BE2C (cell line): Measurements from ENCODE around the gene PJVK.
A peak's percentile ranks its signal among the peaks of the same experiment; 100 is the strongest.

Experiments used
- DNase-seq: peaks from one replicate; pipeline ENCODE4 v3.0.0-alpha.2; 2020
- H3K27me3 ChIP-seq: fragments of 250-450 bp; sonication (Bioruptor Pico); 2 replicates; pipeline ENCODE4 v1.5.1; 2020; ENCODE audit warnings: mild to moderate bottlenecking
- H3K36me3 ChIP-seq: fragments of 250-450 bp; sonication (Bioruptor Pico); 2 replicates; pipeline ENCODE4 v1.5.1; 2020; ENCODE audit warnings: mild to moderate bottlenecking
- H3K4me1 ChIP-seq: fragments of 250-450 bp; sonication (Bioruptor Pico); 2 replicates; pipeline ENCODE4 v1.5.1; 2020
- H3K4me3 ChIP-seq: 2 replicates; pipeline ENCODE4 v1.5.1; 2011; ENCODE audit warnings: low read depth, low read length
- H3K9me3 ChIP-seq: fragments of 250-450 bp; sonication (Bioruptor Pico); 2 replicates; pipeline ENCODE4 v1.5.1; 2020
- TF ChIP-seq, protein P1 (sequence below): IDR thresholded peaks from 2 replicates; pipeline ENCODE4 v1.5.1; 2012; ENCODE audit warnings: mild to moderate bottlenecking, low read depth, low read length

Gene PJVK

DNA sequence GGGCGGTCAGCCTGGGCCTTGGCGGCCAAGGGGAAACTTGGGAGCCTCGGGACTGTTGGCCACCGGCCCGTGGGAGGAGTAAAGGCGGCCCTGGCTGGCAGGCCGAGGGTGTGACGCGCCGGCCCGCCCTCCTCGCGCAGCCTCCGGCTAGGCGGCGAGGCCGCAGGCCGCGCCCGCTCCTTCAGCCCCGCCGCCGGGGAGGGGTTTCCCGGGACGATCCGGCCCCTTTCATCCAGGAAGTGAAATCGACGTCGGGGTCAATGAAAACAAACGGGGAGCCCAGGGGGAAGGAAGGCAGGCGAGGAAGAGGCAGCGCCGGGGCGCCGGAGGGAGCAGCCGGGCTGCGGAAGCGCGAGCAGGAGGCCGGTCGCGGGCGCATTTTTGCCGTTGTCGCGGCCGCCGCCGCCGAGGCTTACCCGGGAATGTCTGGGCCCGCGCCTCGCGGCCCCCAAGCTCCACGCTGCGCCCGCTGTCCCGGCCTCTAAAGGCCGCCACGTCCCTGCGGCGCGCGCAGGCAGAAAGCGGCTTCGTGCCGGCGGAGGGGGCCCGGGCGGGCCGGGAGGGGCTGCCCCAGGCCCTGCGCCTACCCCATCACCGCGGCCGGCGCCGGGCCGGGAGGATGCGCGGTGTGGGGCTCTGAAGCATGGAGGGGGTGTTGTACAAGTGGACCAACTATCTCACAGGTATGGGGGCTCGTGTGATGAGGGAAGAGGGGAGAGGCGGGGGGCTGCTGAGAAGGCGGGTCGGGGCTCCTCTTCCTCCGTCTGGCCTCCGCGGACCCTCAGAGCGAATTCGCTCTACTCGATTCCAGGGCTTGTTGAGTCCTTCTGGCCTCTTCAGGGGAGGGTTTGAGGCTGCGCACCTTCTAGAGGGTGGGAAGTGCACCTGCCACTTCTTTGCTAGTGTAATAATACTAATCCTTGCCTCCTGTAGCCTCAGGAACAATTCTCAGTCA, 29.3 kb downstream of the PJVK start, which contains the start of gene PLEKHA3:
Gene PLEKHA3, plus strand, starts transcription at position 231 of the 955 bp plus-strand sequence. Its CDS starts 413 bp downstream, at position 644.
- peaks cover 4% of the 10 kb centered on the region; the same call in 1 of the 2 replicates for H3K4me1 ChIP-seq
- peak; percentile 91 for DNase-seq
- no peaks in the 10 kb centered on the region for H3K27me3 ChIP-seq
- H3K9me3 ChIP-seq, result no peaks in the 10 kb centered on the region
- H3K4me3 ChIP-seq, result peak within 1 kb of the TSS; percentile 63
- H3K36me3 ChIP-seq, result no peaks in the 10 kb centered on the region
- TF ChIP-seq, protein P1, sequence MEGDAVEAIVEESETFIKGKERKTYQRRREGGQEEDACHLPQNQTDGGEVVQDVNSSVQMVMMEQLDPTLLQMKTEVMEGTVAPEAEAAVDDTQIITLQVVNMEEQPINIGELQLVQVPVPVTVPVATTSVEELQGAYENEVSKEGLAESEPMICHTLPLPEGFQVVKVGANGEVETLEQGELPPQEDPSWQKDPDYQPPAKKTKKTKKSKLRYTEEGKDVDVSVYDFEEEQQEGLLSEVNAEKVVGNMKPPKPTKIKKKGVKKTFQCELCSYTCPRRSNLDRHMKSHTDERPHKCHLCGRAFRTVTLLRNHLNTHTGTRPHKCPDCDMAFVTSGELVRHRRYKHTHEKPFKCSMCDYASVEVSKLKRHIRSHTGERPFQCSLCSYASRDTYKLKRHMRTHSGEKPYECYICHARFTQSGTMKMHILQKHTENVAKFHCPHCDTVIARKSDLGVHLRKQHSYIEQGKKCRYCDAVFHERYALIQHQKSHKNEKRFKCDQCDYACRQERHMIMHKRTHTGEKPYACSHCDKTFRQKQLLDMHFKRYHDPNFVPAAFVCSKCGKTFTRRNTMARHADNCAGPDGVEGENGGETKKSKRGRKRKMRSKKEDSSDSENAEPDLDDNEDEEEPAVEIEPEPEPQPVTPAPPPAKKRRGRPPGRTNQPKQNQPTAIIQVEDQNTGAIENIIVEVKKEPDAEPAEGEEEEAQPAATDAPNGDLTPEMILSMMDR, result no peak

DNA sequence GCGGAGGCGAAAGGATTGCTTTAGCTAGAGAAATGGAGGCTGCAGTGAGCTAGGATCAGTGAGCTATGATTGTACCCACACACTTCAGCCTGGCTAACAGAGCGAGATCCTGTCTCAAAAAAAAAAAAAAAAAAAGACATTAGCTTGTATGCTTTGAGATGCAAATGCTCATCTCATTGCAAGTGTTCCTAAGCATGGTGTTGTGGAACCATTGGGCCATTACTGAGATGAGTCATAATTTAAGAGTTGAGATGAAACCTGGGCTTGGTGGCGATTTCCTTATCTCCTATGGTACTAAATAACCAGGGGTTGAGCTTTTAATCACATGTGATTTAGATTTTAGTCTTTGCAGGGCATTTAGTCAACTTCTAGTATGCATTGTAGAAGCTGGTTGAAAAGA, 31.3 kb downstream of the PJVK start:
- no peak for DNase-seq
- Histone ChIP-seq H3K9me3 (no peaks in the 10 kb centered on the region), H3K36me3 (no peaks in the 10 kb centered on the region), H3K4me3 (no peak overlapping the region; the same call in 1 of the 2 replicates), H3K27me3 (no peaks in the 10 kb centered on the region), H3K4me1 (peaks cover 4% of the 10 kb centered on the region; the same call in 1 of the 2 replicates)
- TF ChIP-seq, protein P1, result no peak

DNA sequence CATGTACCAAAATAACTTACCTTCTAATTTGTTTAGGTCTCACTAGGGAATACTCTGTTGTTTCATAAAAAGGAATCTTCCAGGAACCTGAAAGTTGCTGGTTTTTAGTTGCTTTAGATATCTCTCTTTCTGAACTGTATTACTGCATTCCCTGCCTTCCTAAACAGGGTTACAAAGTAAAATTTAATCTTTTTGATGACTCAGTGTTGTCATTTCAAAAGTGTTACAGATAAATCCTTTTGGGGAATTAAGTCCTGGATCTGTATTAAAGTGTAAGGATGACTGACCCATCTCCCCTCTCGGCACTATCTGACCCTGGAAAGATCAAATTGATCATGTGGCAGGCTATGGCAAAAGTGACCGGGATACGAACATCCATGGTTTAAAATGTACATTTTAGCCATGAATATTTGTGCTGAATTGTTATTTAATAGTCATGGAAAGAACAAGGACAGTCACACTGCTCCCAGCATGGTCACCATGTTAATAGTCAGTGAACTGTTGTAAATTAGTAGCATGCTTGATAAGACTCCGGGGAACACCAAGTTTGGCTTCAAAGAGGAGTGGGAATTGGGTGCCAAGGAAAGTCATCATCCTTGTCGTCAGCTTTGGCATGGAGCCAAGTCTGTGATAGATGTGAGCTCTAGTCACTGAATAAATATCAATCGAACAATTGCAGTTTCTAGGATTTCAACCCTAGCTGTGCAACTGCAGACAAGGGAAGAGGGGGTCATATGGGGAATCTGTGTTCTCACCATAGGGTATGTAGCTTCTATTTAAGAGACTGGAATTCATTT, 33.3 kb downstream of the PJVK start:
- Histone ChIP-seq H3K4me3 (no peak overlapping the region), H3K4me1 (peaks cover 3% of the 10 kb centered on the region; the same call in 1 of the 2 replicates)
- DNase-seq, result peak; percentile 34

DNA sequence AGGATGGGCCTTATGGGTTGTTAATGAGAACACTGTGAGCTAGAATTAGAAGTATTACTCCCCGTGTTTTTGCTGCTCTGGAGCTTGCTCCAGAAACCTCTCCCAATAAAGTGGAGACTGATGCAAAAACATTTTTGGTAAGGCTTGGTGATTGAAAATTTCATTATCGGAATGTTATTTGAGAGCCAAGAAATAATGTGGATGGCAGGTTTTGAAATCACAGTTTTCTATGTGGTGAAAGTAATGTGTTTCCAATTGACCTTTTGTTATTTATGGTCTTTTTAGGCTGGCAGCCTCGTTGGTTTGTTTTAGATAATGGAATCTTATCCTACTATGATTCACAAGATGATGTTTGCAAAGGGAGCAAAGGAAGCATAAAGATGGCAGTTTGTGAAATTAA, 34.2 kb downstream of the PJVK start:
- no peak for DNase-seq
- Histone ChIP-seq H3K4me1 (no peaks in the 10 kb centered on the region), H3K9me3 (no peaks in the 10 kb centered on the region), H3K36me3 (no peaks in the 10 kb centered on the region), H3K27me3 (no peaks in the 10 kb centered on the region), H3K4me3 (no peak overlapping the region)
- TF ChIP-seq, protein P1, result no peak

More for the DNA sequence above, 33.3 kb downstream of the PJVK start:
- Histone ChIP-seq H3K9me3 (no peaks in the 10 kb centered on the region), H3K27me3 (no peaks in the 10 kb centered on the region), H3K36me3 (no peaks in the 10 kb centered on the region)
- TF ChIP-seq, protein P1, result no peak

DNA sequence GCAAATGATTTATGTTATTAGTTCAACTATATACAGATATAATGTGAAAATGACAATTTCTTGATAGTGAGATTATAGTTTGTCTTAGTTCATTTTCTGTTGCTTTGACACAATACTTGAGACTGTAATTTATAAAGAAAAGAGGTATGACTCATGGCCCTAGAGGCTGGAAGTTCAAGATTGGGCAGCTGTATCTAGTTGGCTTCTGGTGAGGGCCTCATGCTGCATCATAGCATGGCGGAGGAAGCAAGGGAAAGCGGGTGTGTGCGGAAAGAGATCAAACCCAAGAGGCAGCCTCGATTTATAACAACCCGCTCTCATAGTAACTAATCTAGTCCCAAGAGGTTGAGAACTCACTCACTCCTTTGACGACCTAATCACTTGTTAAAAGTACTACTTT, 40.4 kb downstream of the PJVK start:
- no peak overlapping the region for H3K4me3 ChIP-seq
- no peaks in the 10 kb centered on the region for H3K27me3 ChIP-seq
- TF ChIP-seq, protein P1, result no peak
- H3K36me3 ChIP-seq, result no peaks in the 10 kb centered on the region
- H3K4me1 ChIP-seq, result no peaks in the 10 kb centered on the region
- H3K9me3 ChIP-seq, result no peaks in the 10 kb centered on the region
- no peak for DNase-seq
